ENCODE measurements around the gene THAP6. TPM values are rescaled to one million over a fixed set of nuclear protein-coding genes. Genes with fewer than 3 reads are reported as not detected.
A peak's percentile ranks its signal among the peaks of the same experiment; 100 is the strongest.
"Not testable (repeated sequence)": the region's sequence is repeated elsewhere in the genome, so short reads cannot be mapped to it uniquely, and the experiment has no call there.

The THAP6 gene
- total RNA-seq, 4 donors from 2014 or later: 5.3 to 17.9 (median 7.3) TPM

DNA sequence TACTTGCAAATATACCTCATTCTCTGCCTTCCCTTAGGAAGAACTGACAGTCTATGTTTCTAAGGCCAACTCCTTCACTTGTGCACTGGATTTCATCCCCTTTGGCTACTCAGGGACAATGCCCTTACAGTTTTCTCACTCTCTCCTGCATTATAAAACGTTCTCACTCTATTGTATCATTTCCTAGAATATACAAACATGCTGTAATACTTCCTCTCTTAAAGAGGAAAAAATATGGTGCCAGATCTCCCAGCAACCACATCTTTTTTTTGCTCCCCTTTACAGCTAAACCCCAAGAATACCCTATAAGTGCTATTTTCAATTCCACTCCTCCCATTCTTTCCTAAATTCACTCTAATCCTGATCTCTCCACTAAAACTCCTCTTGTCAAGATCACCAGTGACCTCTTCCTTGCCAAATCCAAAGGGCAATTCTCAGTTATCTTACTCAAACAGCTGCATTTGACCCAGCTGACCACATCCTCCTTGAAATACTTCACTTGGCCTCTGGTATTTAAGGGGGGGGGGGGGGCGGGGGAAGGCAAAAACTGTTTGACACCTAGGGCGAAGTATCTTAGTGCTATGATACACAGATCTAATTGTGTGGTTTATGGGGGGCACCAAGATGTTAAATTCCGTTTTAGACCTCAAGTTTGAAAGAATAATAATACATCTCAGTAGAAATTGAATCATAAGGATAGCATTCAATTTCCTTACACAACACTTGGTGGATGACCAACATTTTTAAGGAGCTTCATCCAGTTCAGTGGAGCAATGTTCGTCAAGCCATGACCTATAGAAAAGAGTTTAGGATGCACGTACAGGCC is 1.7 kb upstream of the THAP6 start:
- no peak for DNase-seq
- Histone ChIP-seq H3K36me3 (peaks cover 0 to 24% (median 5%) of the 10 kb centered on the region in 3 donors), H3K9me3 (no peaks in the 10 kb centered on the region), H3K4me3 (peak overlapping the region; percentile 47 to 90 (median 82)), H3K27ac (peak overlapping the region; percentile 46 to 98 (median 88)), H3K4me1 (peaks cover 12 to 62% (median 21%) of the 10 kb centered on the region in 3 donors), H3K27me3 (no peaks in the 10 kb centered on the region)
- WGBS, 2 donors: 28 to 33% methylated on average over 5 to 6 of the region's 6 CpGs
- intact Hi-C loops (cut with DNase I): no loop called here
- TF ChIP-seq, protein P1, sequence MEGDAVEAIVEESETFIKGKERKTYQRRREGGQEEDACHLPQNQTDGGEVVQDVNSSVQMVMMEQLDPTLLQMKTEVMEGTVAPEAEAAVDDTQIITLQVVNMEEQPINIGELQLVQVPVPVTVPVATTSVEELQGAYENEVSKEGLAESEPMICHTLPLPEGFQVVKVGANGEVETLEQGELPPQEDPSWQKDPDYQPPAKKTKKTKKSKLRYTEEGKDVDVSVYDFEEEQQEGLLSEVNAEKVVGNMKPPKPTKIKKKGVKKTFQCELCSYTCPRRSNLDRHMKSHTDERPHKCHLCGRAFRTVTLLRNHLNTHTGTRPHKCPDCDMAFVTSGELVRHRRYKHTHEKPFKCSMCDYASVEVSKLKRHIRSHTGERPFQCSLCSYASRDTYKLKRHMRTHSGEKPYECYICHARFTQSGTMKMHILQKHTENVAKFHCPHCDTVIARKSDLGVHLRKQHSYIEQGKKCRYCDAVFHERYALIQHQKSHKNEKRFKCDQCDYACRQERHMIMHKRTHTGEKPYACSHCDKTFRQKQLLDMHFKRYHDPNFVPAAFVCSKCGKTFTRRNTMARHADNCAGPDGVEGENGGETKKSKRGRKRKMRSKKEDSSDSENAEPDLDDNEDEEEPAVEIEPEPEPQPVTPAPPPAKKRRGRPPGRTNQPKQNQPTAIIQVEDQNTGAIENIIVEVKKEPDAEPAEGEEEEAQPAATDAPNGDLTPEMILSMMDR (IDR thresholded peaks at IDR 0.05): no peak
- no peak for TF ChIP-seq POLR2A (IDR thresholded peaks at IDR 0.05)

DNA sequence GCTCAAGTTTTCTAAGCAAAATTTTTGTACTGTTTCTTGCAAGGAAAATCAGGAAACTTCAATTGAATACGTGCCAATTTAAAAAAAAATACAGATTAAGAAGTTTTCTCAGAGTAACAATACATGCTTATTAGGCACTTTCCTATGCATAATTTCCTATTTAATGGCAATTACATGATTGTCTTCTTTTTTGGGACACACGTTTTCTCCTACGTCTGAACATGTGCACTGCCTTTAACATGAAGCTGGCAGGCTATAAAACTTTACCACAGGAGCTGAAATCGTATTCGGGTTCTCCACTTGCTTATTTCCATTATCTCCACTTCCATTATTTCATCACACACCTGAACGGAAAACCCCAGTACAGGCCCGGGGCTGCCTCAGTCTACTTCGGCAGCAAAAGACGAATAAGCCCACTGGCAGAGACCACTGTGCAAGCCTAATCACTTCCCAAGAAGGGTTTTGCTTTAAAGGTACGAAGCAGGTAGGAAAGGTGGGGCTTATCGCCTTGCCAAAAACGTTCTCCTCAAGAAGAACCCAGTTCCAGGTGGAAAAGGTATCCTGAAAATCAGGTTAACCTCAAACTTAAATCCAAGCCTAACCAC is 645 bp upstream of the THAP6 start:
- no peak for DNase-seq
- Histone ChIP-seq H3K36me3 (peaks cover 0 to 22% (median 9%) of the 10 kb centered on the region in 3 donors), H3K27me3 (no peaks in the 10 kb centered on the region), H3K27ac (peak overlapping the region; percentile 84 to 99 (median 94)), H3K9me3 (no peaks in the 10 kb centered on the region), H3K4me3 (peak overlapping the region; percentile 47 to 90 (median 82)), H3K4me1 (peaks cover 12 to 66% (median 21%) of the 10 kb centered on the region in 3 donors)
- TF ChIP-seq, protein P1 (IDR thresholded peaks at IDR 0.05): no peak
- TF ChIP-seq POLR2A (IDR thresholded peaks at IDR 0.05): no peak
- intact Hi-C loops (cut with DNase I): no loop called here
- 1% methylated on average over 9 to 12 of the region's 12 CpGs for WGBS, 2 donors

DNA sequence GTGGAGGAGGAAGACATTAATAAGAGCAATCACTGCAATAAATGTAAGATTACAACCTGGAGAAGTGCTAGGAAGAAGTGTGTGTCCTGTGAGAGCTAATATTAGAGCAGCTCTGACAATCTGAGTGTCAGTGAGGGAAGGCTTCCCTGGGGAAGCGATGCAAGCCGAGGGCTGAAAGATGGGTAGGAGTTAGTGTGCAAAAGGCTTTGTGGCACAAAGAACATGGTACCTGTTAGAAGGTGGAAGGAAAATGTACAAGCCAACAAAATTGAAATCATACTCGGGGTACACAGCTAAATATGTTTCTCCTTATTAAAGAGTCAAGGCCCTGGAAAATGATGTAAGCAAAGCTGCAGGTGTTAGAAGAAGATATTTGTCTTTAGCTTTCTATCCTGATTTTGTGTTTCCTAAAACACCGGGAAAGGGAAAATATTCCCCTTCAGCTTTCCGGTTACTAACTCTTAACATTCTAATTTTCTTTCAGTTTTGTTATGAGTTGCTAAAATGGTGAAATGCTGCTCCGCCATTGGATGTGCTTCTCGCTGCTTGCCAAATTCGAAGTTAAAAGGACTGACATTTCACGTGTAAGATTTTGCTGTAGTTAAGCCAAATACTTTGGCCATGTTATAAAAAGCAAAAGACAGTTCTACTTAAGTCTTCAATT is 808 bp downstream of the THAP6 start:
- Histone ChIP-seq H3K27me3 (no peaks in the 10 kb centered on the region), H3K4me1 (peaks cover 12 to 57% (median 21%) of the 10 kb centered on the region in 3 donors), H3K4me3 (peak overlapping the region; percentile 47 to 90 (median 82)), H3K36me3 (peaks cover 0 to 28% (median 9%) of the 10 kb centered on the region in 3 donors), H3K9me3 (no peaks in the 10 kb centered on the region), H3K27ac (peak overlapping the region; percentile 84 to 99 (median 94))
- intact Hi-C loops (cut with DNase I): no loop called here
- TF ChIP-seq POLR2A (IDR thresholded peaks at IDR 0.05): no peak
- TF ChIP-seq, protein P1 (IDR thresholded peaks at IDR 0.05): no peak
- DNase-seq: no peak
- WGBS, 2 donors: 23 to 34% methylated on average over 9 of the region's 9 CpGs

DNA sequence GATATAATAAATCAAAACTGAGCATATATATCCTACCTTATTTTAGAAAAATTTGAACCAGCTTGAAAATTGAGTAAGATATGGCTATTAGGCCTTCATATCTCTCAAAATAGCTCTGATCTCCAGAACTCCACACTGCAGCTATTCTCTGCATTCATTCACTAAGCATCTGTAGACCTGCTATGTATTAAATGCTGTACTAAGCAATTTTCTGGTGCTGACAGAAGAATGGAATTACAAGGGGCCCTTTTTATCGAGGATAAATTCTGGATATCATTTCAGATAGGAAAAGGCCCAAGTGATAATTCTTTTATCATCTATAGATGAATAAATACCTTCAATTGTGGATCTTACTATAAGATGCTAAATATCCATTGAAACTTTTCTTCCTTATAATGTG is 1.9 kb downstream of the THAP6 start:
- TF ChIP-seq, protein P1 (IDR thresholded peaks at IDR 0.05): no peak
- TF ChIP-seq POLR2A (IDR thresholded peaks at IDR 0.05): no peak
- Histone ChIP-seq H3K4me1 (peaks cover 12 to 46% (median 19%) of the 10 kb centered on the region in 3 donors), H3K9me3 (no peaks in the 10 kb centered on the region), H3K4me3 (no peak overlapping the region), H3K36me3 (peaks cover 0 to 31% (median 9%) of the 10 kb centered on the region in 3 donors), H3K27me3 (no peaks in the 10 kb centered on the region), H3K27ac (no peak overlapping the region)
- WGBS, 2 donors: 87 to 95% methylated on average over 1 of the region's 1 CpG
- no peak for DNase-seq
- intact Hi-C loops (cut with DNase I): no loop called here

DNA sequence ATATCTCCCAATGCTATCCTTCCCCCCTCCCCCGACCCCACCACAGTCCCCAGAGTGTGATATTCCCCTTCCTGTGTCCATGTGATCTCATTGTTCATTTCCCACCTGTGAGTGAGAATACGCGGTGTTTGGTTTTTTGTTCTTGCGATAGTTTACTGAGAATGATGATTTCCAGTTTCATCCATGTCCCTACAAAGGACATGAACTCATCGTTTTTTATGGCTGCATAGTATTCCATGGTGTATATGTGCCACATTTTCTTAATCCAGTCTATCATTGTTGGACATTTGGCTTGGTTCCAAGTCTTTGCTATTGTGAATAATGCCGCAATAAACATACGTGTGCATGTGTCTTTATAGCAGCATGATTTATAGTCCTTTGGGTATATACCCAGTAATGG is 5.2 kb downstream of the THAP6 start:
- DNase-seq; H3K27me3 ChIP-seq; H3K9me3 ChIP-seq; H3K27ac ChIP-seq; H3K4me3 ChIP-seq; intact Hi-C loops (cut with DNase I): not testable (repeated sequence)
- Histone ChIP-seq H3K36me3 (peaks cover 0 to 64% (median 9%) of the 10 kb centered on the region in 3 donors), H3K4me1 (peaks cover 0 to 22% (median 3%) of the 10 kb centered on the region in 3 donors)
- WGBS, 2 donors: 96% methylated on average over 4 of the region's 7 CpGs; no CpG with 5 or more reads in 1 of the 2 donors

All from esophagus squamous epithelium (tissue), 5 donors.